ENCODE data around the gene RPS25. TPM values are rescaled to one million over a fixed set of nuclear protein-coding genes. Genes with fewer than 3 reads are reported as not detected.
"Not testable (repeated sequence)": the region's sequence is repeated elsewhere in the genome, so short reads cannot be mapped to it uniquely, and the experiment has no call there.

The RPS25 gene
- polyA plus RNA-seq, 3 donors: 1,021 to 1,242 (median 1,207) TPM

DNA sequence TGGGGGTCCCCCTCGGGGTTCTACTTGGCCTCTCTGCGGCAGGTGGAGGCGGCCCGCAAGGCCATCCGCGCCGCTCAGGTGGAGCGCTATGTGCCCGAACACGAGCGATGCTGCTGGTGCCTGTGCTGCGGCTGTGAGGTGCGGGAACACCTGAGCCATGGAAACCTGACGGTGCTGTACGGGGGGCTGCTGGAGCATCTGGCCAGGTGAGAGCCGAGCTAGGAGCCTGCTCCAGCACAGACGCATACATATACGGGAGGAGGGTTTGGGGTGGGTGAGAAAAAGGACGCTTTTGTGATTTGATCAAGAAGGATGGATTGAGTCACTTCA is 19.8 kb downstream of the RPS25 start:
- DNase-seq (ENCODE audit: extremely low read depth in 1 of 11, low read depth in 9 of 11, low spot score in 4 of 11): no peak

DNA sequence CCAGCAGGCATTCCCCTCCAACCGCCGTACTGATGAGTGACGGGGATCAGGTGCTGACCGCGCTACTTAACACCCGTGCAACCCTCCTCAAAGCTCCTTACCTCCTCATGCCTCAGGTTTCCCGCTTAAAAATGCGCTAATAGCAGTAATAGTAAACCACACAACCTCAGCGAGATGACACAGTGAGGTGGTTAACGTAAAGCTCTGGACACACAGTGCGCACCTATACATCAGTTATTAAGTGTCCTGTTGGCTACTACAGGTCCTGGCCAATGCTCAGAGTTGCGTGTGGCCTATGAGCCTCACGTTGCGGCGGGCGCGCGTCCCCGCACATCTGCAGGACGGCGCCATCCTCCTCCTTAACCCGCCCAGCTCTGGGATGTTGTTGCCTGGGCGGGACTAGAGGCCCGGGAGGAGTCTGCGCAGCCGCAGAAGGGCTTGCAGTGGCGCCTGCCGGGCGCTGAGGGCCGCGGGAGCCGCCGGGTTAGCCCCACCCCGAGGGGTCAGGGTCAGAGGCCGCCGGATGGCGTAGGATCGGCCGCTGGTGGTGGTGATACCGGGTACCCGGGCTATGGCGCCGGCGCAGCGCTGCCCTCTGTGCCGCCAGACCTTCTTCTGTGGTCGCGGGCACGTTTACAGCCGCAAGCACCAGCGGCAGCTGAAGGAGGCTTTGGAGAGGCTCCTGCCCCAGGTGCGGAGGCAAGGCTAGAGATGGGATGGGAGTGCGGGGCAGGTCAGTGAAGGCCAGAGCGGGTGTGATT is 20.3 kb downstream of the RPS25 start, which contains the start of gene CENATAC:
Gene CENATAC (plus strand): TSS at position 512 of the 761 bp plus-strand sequence. CDS start 60 bp downstream, at position 572.
- peak; percentile 66 to 90 (median 89) for DNase-seq (ENCODE audit: extremely low read depth in 1 of 11, low read depth in 9 of 11, low spot score in 4 of 11)

- DNase-seq (ENCODE audit: extremely low read depth in 1 of 11, low read depth in 9 of 11, low spot score in 4 of 11): no peak
These were observed 21.1 kb downstream of the RPS25 start for GRCh38 chr11:118996926-118997626.

- not testable (repeated sequence) for DNase-seq (ENCODE audit: extremely low read depth in 1 of 11, low read depth in 9 of 11, low spot score in 4 of 11)
These were observed 26.6 kb downstream of the RPS25 start for GRCh38 chr11:118991486-118992038.

DNA sequence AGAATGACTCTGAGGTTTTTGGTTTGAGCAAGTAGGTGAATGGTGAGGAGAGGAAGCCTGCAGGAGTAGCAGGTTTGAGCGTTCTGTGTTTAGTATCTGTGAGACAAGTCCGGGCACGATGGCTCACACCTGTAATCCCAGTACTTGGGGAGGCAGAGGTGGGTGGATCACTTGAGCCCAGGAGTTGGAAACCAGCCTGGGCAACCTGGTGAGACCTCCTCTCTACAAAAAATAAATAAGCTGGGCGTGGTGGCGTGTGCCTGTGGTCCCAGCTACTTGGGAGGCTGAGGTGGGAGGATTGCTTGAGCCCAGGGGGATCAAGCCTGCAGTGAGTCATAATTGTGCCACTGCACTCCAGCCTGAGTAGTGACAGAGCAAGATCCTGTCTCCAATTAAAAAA is 29.9 kb downstream of the RPS25 start:
- DNase-seq (ENCODE audit: extremely low read depth in 1 of 11, low read depth in 9 of 11, low spot score in 4 of 11): no peak

DNA sequence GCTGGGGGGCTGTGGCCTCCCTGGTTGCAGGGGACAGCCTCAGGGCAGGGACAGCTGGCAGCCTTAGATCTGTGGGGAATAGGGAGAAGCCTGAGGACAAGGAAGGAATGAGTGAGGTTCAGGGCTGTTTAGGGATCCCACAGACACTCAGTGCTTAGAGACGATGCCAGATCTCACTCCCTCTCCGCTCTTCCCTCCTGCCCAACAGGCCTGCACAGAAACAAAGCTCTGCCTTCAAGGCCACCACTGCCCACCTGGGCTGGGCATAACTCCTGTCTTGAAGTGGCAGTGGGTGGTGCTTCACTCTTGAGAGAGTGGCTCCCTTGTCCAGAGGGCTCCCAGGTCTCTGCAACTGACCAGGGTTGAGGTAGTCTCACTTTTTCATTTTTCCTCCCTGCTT is 33.3 kb downstream of the RPS25 start:
- no peak for DNase-seq (ENCODE audit: extremely low read depth in 1 of 11, low read depth in 9 of 11, low spot score in 4 of 11)

- DNase-seq (ENCODE audit: extremely low read depth in 1 of 11, low read depth in 9 of 11, low spot score in 4 of 11): not testable (repeated sequence)
These were observed 33.8 kb downstream of the RPS25 start for GRCh38 chr11:118984337-118984736.

DNA sequence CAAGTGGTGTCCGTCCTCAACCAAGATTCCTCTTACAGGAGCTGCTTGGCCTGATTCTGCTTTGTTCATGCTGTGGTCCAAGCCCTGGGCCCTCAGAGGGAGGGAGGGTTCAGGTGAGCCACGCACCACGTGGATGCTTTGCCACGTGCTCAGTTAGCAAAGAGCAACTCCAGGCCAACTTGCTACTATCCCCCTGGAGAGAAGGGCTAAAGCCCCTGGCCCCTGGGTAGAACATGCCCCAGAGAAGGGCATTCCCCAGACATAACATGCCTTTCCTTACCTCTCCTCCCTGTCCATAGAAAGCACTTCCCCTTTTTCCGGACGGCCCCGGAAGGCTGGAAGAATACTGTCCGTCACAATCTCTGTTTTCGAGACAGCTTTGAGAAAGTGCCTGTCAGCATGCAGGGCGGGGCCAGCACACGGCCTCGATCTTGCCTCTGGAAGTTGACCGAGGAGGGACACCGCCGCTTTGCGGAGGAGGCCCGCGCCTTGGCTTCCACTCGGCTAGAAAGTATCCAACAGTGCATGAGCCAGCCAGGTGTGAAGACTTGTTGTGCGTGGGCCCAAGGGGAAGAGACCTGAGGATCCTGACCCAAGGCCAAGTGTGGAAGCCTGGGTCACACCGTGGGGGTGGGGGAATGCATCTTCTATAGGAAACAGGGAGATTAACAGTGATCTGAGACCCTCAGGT is 37.8 kb downstream of the RPS25 start:
- peak in 2 of 11 donors; percentile 24 to 39 for DNase-seq (ENCODE audit: extremely low read depth in 1 of 11, low read depth in 9 of 11, low spot score in 4 of 11)

DNA sequence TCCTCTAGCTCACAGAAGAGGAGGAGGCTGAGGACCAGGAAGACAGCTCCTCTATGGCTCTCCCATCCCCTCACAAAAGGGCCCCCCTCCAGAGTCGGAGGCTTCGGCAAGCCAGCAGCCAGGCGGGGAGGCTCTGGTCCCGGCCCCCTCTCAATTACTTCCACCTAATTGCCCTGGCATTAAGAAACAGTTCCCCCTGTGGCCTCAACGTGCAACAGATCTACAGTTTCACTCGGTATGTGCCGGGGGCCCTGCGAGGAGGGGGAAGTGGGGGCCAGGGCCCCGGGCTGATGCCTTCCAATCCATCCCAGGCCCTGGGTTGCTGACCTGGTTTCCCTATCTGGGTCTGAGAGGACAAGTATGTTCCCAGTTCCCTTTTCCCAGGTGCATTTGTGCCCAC is 38.7 kb downstream of the RPS25 start:
- DNase-seq (ENCODE audit: extremely low read depth in 1 of 11, low read depth in 9 of 11, low spot score in 4 of 11): peak in 1 of 11 donors; percentile 14

DNA sequence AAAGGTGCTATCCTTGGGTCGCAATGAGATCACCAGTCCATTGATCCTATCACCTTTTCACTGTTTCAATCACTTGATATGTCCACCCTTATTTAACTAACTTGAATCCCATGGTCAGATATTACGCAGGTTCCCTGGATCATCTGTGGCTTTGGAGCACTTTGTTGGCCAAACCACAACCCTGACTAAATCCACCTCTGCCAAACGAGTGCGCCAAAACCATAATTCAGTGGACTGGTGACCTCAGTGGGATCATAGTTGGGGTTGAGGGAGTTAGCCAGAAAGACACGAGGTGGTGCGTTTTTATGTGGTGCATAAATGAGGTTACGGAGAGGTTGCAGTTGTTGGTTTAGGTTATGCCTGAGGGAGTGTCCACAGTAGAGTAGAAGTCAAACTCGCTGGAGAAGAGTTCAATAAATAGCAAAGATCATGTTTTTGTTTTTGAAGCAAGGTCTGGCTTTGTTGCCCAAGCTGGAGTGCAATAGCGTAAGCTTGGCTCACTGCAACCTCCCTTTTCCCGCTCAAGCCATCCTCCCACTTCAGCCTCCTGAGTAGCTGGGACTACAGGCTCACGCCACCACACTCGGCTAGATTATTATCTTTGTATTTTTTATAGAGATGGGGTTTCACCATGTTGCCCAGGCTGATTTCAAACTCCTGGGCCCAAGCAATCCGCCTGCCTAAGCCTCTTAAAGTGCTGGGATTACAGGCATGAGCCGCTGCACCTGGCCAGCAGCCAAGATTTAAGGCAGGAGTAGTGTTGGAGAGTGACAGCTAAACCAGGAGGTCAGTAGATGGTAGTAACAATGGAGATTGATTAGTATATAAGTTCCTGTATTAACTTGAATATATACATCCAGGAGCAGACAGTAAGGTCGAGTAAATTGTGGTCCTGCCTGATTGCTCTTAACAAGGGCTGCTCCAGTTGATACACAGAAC is 42.1 kb downstream of the RPS25 start:
- no peak for DNase-seq (ENCODE audit: extremely low read depth in 1 of 11, low read depth in 9 of 11, low spot score in 4 of 11)

DNA sequence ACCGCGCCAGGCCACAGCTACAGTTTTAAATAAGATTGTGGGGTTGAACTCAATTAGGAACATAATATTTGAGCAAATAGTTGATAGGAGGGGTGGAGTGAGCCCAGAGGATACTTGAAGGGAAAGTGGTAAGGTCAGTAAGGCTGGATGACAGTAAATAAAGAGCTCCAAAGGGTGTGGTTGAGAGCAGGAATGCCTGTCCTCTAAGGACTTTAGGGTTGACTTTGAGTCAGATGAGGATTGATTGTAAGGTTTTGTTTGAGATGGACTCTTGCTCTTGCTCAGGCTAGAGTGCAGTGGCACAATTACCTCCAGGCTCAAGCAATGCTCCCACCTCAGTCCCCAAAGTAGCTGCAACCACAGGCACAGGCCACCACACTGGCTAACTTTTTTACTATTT is 44.2 kb downstream of the RPS25 start:
- no peak for DNase-seq (ENCODE audit: extremely low read depth in 1 of 11, low read depth in 9 of 11, low spot score in 4 of 11)

DNA sequence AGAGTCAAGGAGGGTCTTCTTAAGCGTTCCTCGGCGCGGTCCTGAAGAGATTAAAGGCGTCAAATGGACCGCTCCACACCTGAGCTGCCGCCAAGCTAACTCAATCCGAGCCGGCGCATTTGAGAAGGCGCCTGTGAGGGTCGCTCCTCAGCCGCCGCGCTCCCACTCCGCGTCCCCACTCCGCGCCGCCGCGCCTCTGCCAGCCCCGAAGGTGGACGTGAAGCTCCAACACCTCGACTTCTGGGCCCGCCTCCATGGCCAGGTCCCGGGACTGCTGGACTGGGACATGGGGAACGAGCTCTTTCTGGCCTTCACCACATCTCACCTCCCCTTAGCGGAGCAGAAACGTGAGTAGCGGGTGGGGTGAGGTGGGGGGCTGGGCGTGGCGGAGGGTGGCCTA is 46.5 kb downstream of the RPS25 start, which contains the start of gene FOXR1:
Gene FOXR1 (plus strand): TSS at position 116 of the 400 bp plus-strand sequence. CDS start 171 bp downstream, at position 287.
- no peak for DNase-seq (ENCODE audit: extremely low read depth in 1 of 11, low read depth in 9 of 11, low spot score in 4 of 11)

- not testable (repeated sequence) for DNase-seq (ENCODE audit: extremely low read depth in 1 of 11, low read depth in 9 of 11, low spot score in 4 of 11)
These were observed 48.6 kb downstream of the RPS25 start for GRCh38 chr11:118969508-118969907.

Other genes starting within 250 kb of the RPS25 start
- gene DDX6, start 227.2 kb downstream of the RPS25 start, polyA plus RNA-seq (ENCODE audit: insufficient read length in 3 of 3): 100 to 1,000 TPM; 128 to 145 (median 132) TPM
- not detected for gene CXCR5, start 134.5 kb downstream of the RPS25 start, polyA plus RNA-seq (ENCODE audit: insufficient read length in 3 of 3)
- gene BCL9L, start 92.4 kb downstream of the RPS25 start, polyA plus RNA-seq (ENCODE audit: insufficient read length in 3 of 3): 10 to 100 TPM; 23.8 to 35.7 (median 33.5) TPM
- gene UPK2, start 62.0 kb downstream of the RPS25 start, polyA plus RNA-seq (ENCODE audit: insufficient read length in 3 of 3): 1 to 10 TPM; 3.5 to 6.0 (median 5.9) TPM
- under 1 TPM in 1 of 3 donors, not detected in 2; 0.14 TPM for gene FOXR1, start 46.6 kb downstream of the RPS25 start, polyA plus RNA-seq (ENCODE audit: insufficient read length in 3 of 3)
- gene CENATAC, start 20.2 kb downstream of the RPS25 start, polyA plus RNA-seq (ENCODE audit: insufficient read length in 3 of 3): 10 to 100 TPM; 17.2 to 46.3 (median 22.0) TPM
- 100 to 1,000 TPM in 2 of 3 donors, 10 to 100 TPM in 1; 91.1 to 115 (median 102) TPM for gene TRAPPC4, start 423 bp upstream of the RPS25 start, polyA plus RNA-seq (ENCODE audit: insufficient read length in 3 of 3)
- 100 to 1,000 TPM in 2 of 3 donors, 10 to 100 TPM in 1; 95.1 to 108 (median 103) TPM for gene SLC37A4, start 12.5 kb upstream of the RPS25 start, polyA plus RNA-seq (ENCODE audit: insufficient read length in 3 of 3)
- gene HYOU1, start 38.9 kb upstream of the RPS25 start, polyA plus RNA-seq (ENCODE audit: insufficient read length in 3 of 3): 100 to 1,000 TPM; 119 to 133 (median 120) TPM
- 10 to 100 TPM; 49.5 to 62.6 (median 53.6) TPM for gene VPS11, start 49.5 kb upstream of the RPS25 start, polyA plus RNA-seq (ENCODE audit: insufficient read length in 3 of 3)
- 10 to 100 TPM; 27.2 to 30.9 (median 30.0) TPM for gene HMBS, start 66.5 kb upstream of the RPS25 start, polyA plus RNA-seq (ENCODE audit: insufficient read length in 3 of 3)
- 10 to 100 TPM; 58.1 to 59.4 (median 58.1) TPM for gene DPAGT1, start 83.5 kb upstream of the RPS25 start, polyA plus RNA-seq (ENCODE audit: insufficient read length in 3 of 3)
- gene C2CD2L, start 89.0 kb upstream of the RPS25 start, polyA plus RNA-seq (ENCODE audit: insufficient read length in 3 of 3): 10 to 100 TPM in 2 of 3 donors, 1 to 10 TPM in 1; 8.7 to 11.0 (median 10.8) TPM
- gene HINFP, start 103.2 kb upstream of the RPS25 start, polyA plus RNA-seq (ENCODE audit: insufficient read length in 3 of 3): 10 to 100 TPM; 28.2 to 42.9 (median 29.1) TPM
- gene ABCG4, start 130.7 kb upstream of the RPS25 start, polyA plus RNA-seq (ENCODE audit: insufficient read length in 3 of 3): 1 to 10 TPM in 2 of 3 donors, under 1 TPM in 1; 0.72 to 1.2 (median 1.1) TPM
- 10 to 100 TPM in 2 of 3 donors, 1 to 10 TPM in 1; 8.9 to 15.1 (median 12.0) TPM for gene NLRX1, start 150.4 kb upstream of the RPS25 start, polyA plus RNA-seq (ENCODE audit: insufficient read length in 3 of 3)
- gene NHERF4, start 167.1 kb upstream of the RPS25 start, polyA plus RNA-seq (ENCODE audit: insufficient read length in 3 of 3): 10 to 100 TPM; 14.6 to 20.6 (median 17.1) TPM
- gene CBL, start 188.0 kb upstream of the RPS25 start, polyA plus RNA-seq (ENCODE audit: insufficient read length in 3 of 3): 10 to 100 TPM; 16.6 to 23.2 (median 20.3) TPM

Measured in renal cortex interstitium (tissue), 11 donors.